GM18909 (cell line): ENCODE measurements around the gene GSTA3.
"Not testable (repeated sequence)": the region's sequence is repeated elsewhere in the genome, so short reads cannot be mapped to it uniquely, and the experiment has no call there.

Experiments
- ATAC-seq: cut with Tn5 transposase; IDR thresholded peaks from one replicate; pipeline ENCODE4 v1.9.1; 2021; ENCODE audit warnings: mild to moderate bottlenecking; ENCODE audit not compliant: unreplicated experiment, poor library complexity

The GSTA3 gene

DNA sequence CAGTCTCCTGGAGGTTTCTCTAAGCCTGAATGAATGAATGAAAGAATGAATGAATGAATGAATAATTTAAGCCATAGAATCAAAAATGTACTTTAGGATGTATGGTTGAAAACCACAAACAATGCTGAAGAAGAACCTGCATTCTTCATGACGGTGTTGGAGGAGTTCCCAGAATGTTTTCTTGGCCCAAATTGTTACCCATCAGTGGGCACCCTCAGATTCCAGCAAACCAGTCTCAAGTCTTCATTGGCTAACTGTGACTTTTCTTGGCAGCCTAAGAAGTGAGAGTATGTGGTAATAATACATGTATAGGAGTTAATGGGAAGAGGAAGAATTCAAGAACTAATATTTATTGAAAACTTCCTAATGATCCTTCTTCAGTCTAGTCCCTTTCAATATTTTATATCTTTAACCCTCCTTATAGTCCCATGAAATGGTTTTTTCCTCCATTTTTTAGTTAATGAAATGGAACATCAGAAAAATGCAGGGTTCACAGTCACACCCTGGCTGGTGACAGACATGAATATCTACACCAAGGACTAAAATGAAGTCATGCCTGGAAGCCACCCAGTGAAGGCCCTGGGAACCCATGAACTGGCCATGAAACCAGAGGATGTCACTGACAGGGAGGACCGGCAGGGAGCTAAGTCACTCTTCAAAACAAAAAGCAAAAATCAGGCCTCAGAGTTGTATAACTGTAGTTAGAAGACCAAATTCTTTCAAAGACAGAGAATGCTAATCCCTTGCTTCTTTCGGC, 39.0 kb downstream of the GSTA3 start:
- ATAC-seq, result not testable (repeated sequence)

DNA sequence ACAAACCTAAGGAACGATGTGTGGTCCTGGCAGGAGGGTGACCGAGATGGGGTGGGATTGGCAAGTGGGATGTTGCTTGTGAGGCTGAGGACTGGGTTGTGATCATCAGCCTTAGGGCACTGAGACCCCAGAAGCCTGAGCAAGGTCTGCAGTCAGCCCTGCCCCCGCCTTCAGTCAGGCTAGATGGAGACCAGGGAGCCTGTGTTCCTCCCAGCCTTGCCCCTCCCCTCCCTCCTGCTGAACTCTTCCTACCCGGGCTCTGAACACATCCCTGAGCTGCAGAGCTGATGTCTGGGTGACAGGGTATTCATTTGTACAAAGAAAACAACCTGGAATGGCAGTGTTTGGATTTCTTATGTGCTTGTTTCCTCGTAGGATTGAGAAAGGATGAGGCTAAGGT, 40.6 kb downstream of the GSTA3 start:
- not testable (repeated sequence) for ATAC-seq

- ATAC-seq, result no peak
Observed at GRCh38 chr6:52868240-52868639, 41.3 kb downstream of the GSTA3 start.

DNA sequence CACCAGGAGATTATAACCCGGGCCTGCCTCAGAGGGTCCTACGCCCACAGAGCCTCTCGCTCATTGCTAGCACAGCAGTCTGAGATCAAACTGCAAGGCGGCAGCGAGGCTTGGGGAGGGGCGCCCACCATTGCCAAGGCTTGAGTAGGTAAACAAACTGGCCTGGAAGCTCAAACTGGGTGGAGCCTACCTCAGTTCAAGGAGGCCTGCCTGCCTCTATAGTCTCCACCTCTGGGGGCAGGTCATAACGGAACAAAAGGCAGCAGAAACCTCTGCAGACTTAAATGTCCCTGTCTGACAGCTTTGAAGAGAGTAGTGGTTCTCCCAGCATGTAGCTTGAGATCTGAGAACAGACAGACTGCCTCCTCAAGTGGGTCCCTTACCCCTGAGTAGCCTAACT, 48.3 kb downstream of the GSTA3 start:
- not testable (repeated sequence) for ATAC-seq

DNA sequence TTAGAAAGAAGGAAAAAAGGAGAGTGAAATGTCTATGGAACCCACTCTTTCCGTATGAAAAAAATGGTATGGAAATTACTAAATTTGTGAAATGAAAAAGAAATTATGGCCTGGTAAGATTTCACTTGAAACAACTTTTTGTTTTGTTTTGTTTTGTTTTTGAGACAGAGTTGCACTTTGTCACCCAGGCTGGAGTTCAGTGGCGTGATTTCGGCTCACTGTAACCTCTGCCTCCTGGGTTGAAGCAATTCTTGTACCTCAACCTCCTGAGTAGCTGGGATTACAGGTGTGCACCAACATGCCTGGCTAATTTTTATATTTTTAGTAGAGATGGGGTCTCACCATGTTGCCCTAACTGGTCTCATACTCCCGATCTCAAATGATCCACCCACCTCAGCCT, 51.1 kb downstream of the GSTA3 start:
- no peak for ATAC-seq

GRCh38 chr6:52856137-52856536, 53.4 kb downstream of the GSTA3 start:
- ATAC-seq, result not testable (repeated sequence)

GRCh38 chr6:52849137-52849536, 60.4 kb downstream of the GSTA3 start:
- no peak for ATAC-seq
